OCI-LY3 (cell line): ENCODE results near the gene SREBF1.

ENCODE experiments used
- H2AFZ ChIP-seq: fragments of 200-600, 300-600 bp; shearing (Covaris generic); 2 replicates; pipeline ENCODE4 v1.6.0; 2014; ENCODE audit warnings: antibody characterized with exemption, low read depth, low read length
- H3K27ac ChIP-seq: fragments of 200-600, 300-600 bp; sonication (generic); 2 replicates; pipeline ENCODE4 v1.5.1; 2014; ENCODE audit warnings: mild to moderate bottlenecking, low read length, moderate library complexity, mixed read lengths
- H3K27me3 ChIP-seq: fragments of 200-600, 300-600 bp; sonication (generic); 2 replicates; pipeline ENCODE4 v1.6.1; 2014; ENCODE audit warnings: low read depth, low read length, mixed read lengths
- H3K36me3 ChIP-seq: fragments of 200-600, 300-600 bp; sonication (generic); replicated peaks from 2 replicates; pipeline ENCODE3; 2014; ENCODE audit warnings: low read depth, low read length, mixed read lengths
- H3K4me1 ChIP-seq: fragments of 300-600, 200-600 bp; sonication (generic); 2 replicates; pipeline ENCODE4 v1.6.1; 2014; ENCODE audit warnings: low read length, mixed read lengths
- H3K4me2 ChIP-seq: fragments of 200-600, 300-600 bp; sonication (generic); 2 replicates; pipeline ENCODE4 v1.6.1; 2014; ENCODE audit warnings: low read length, mixed read lengths
- H3K4me3 ChIP-seq: fragments of 300-600, 200-600 bp; sonication (generic); 2 replicates; pipeline ENCODE4 v1.5.1; 2014; ENCODE audit warnings: antibody characterized with exemption, mild to moderate bottlenecking, low read length, moderate library complexity
- H3K79me2 ChIP-seq: fragments of 300-600, 200-600 bp; shearing (Covaris generic); 2 replicates; pipeline ENCODE4 v1.6.1; 2014; ENCODE audit warnings: mild to moderate bottlenecking, low read length, mixed read lengths
- H3K9ac ChIP-seq: fragments of 300-600, 200-600 bp; shearing (Covaris generic); 2 replicates; pipeline ENCODE4 v1.6.0; 2014; ENCODE audit warnings: mild to moderate bottlenecking, low read length, moderate library complexity
- H3K9me3 ChIP-seq: fragments of 200-600, 300-600 bp; shearing (Covaris generic); 2 replicates; pipeline ENCODE4 v1.6.1; 2014; ENCODE audit warnings: low read length, mixed read lengths; ENCODE audit not compliant: insufficient read depth
- H4K20me1 ChIP-seq: fragments of 200-600, 300-600 bp; sonication (generic); 2 replicates; pipeline ENCODE4 v1.6.1; 2016; ENCODE audit warnings: low read length, mixed read lengths; ENCODE audit not compliant: insufficient read depth
- EZH2phosphoT487 ChIP-seq: fragments of 200-600 bp; shearing (Covaris generic); IDR thresholded peaks from 2 replicates; pipeline ENCODE4 v1.6.1; 2018; ENCODE audit warnings: antibody characterized with exemption, mixed run types, low read depth
- TF ChIP-seq, protein P1 (sequence below): fragments of 200-600, 300-600 bp; sonication (generic); IDR thresholded peaks from 2 replicates; pipeline ENCODE4 v1.5.1; 2014; ENCODE audit warnings: antibody characterized with exemption, low read length, low read depth

SREBF1 gene

DNA sequence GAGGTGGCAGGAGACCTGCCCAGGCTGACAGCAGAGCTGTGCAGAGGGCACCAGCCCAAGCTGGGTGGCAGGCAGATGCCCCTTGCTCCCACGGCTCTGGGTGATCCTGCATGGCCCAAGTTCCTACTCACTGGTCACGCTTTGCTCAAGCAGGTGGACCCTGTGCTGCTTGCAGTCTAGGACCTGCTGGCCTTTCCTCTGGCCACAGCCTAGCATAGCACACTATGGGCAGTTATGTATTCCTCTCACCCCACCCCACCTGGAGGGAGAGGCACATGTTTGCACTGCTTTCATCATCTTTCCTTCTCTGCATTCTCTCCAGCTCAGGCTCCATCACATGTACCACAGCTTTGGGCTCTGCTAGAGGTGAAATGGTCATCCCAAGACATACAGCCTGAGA, 19.6 kb upstream of the SREBF1 start:
- no peak overlapping the region for H3K27ac ChIP-seq
- no peaks in the 10 kb centered on the region for H4K20me1 ChIP-seq
- no peaks in the 10 kb centered on the region for H3K79me2 ChIP-seq
- no peaks in the 10 kb centered on the region for H3K36me3 ChIP-seq
- no peak overlapping the region for H3K4me2 ChIP-seq
- TF ChIP-seq, protein P1, sequence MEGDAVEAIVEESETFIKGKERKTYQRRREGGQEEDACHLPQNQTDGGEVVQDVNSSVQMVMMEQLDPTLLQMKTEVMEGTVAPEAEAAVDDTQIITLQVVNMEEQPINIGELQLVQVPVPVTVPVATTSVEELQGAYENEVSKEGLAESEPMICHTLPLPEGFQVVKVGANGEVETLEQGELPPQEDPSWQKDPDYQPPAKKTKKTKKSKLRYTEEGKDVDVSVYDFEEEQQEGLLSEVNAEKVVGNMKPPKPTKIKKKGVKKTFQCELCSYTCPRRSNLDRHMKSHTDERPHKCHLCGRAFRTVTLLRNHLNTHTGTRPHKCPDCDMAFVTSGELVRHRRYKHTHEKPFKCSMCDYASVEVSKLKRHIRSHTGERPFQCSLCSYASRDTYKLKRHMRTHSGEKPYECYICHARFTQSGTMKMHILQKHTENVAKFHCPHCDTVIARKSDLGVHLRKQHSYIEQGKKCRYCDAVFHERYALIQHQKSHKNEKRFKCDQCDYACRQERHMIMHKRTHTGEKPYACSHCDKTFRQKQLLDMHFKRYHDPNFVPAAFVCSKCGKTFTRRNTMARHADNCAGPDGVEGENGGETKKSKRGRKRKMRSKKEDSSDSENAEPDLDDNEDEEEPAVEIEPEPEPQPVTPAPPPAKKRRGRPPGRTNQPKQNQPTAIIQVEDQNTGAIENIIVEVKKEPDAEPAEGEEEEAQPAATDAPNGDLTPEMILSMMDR = no peak
- no peak for TF ChIP-seq EZH2phosphoT487
- no peak overlapping the region for H3K9ac ChIP-seq
- H3K9me3 ChIP-seq = no peaks in the 10 kb centered on the region
- no peak overlapping the region for H2AFZ ChIP-seq
- H3K4me3 ChIP-seq = no peak overlapping the region
- no peaks in the 10 kb centered on the region for H3K27me3 ChIP-seq
- no peaks in the 10 kb centered on the region for H3K4me1 ChIP-seq

DNA sequence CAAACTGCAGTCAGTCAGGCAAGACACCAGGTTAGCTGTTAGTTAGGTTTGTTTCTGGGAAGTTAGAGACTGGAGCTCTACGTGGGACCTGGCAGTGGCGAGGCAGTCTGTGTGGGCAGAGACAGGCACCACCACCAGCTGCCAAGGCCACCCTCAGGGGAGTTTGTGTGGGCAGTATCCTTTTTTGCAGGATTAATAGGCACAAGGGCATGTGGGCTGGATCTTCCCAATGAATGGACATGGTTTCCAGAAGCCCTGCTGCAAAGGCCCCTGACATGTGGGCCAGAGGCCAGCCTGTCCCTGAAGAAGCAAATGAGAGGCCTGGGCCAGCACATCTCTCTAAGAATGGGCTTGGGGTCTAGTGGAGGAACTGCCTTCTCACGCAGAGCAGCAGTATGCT, 19.2 kb upstream of the SREBF1 start:
- Histone ChIP-seq H2AFZ (no peak overlapping the region), H3K27me3 (no peaks in the 10 kb centered on the region), H4K20me1 (no peaks in the 10 kb centered on the region), H3K9me3 (no peaks in the 10 kb centered on the region), H3K36me3 (no peaks in the 10 kb centered on the region), H3K79me2 (no peaks in the 10 kb centered on the region), H3K27ac (no peak overlapping the region), H3K4me3 (no peak overlapping the region), H3K4me2 (no peak overlapping the region), H3K4me1 (no peaks in the 10 kb centered on the region), H3K9ac (no peak overlapping the region)
- TF ChIP-seq EZH2phosphoT487 = no peak
- TF ChIP-seq, protein P1 = no peak

GRCh38 chr17:17853811-17854447, 17.1 kb upstream of the SREBF1 start:
- H3K4me3 ChIP-seq = no peak overlapping the region
- H3K79me2 ChIP-seq = no peaks in the 10 kb centered on the region
- H4K20me1 ChIP-seq = no peaks in the 10 kb centered on the region
- no peaks in the 10 kb centered on the region for H3K9me3 ChIP-seq
- H2AFZ ChIP-seq = no peak overlapping the region
- H3K4me2 ChIP-seq = no peak overlapping the region
- H3K4me1 ChIP-seq = peaks cover 11% of the 10 kb centered on the region
- H3K27ac ChIP-seq = no peak overlapping the region
- no peaks in the 10 kb centered on the region for H3K36me3 ChIP-seq
- TF ChIP-seq, protein P1 = no peak
- TF ChIP-seq EZH2phosphoT487 = no peak
- no peak overlapping the region for H3K9ac ChIP-seq
- H3K27me3 ChIP-seq = no peaks in the 10 kb centered on the region

GRCh38 chr17:17852930-17853329, 16.1 kb upstream of the SREBF1 start:
- Histone ChIP-seq H3K4me1 (peaks cover 11% of the 10 kb centered on the region), H3K27me3 (no peaks in the 10 kb centered on the region), H3K27ac (no peak overlapping the region), H3K79me2 (no peaks in the 10 kb centered on the region), H3K4me2 (no peak overlapping the region), H4K20me1 (no peaks in the 10 kb centered on the region), H2AFZ (no peak overlapping the region), H3K36me3 (no peaks in the 10 kb centered on the region), H3K9ac (no peak overlapping the region), H3K9me3 (no peaks in the 10 kb centered on the region), H3K4me3 (no peak overlapping the region)
- TF ChIP-seq, protein P1 = no peak
- no peak for TF ChIP-seq EZH2phosphoT487
